ENCODE results near the gene CRHR1. TPM values are rescaled to one million over a fixed set of nuclear protein-coding genes. Genes with fewer than 3 reads are reported as not detected.

Gene CRHR1
- polyA plus RNA-seq, 1 donor (not counting 4 experiments of a cell fraction or from before 2014, with no cell fraction given): not detected

GRCh38 chr17:45828582-45829133 lies 44.5 kb downstream of the CRHR1 start:
- Histone ChIP-seq H3K79me2 (ENCODE audit: control insufficient read depth, insufficient read depth, low read length) (no peaks in the 10 kb centered on the region), H3K9ac (ENCODE audit: control insufficient read depth, extremely low read depth, insufficient read depth, low read length) (no peak overlapping the region), H3K4me1 (ENCODE audit: control insufficient read depth, extremely low read depth, insufficient read depth, low read length) (no peaks in the 10 kb centered on the region), H2AFZ (ENCODE audit: control insufficient read depth, low read length) (no peak overlapping the region), H3K9me1 (ENCODE audit: control insufficient read depth, extremely low read depth, insufficient read depth, low read length) (no peaks in the 10 kb centered on the region), H3K27ac (ENCODE audit: control insufficient read depth, insufficient read depth, low read length) (no peak overlapping the region), H3K9me3 (ENCODE audit: control insufficient read depth, low read depth, low read length) (no peaks in the 10 kb centered on the region), H3K4me3 (ENCODE audit: control insufficient read depth in 2 of 3, extremely low read depth in 1 of 3, insufficient read depth in 2 of 3, low read depth in 1 of 3, low read length in 3 of 3) (no peak overlapping the region), H3K36me3 (ENCODE audit: control insufficient read depth in 2 of 2, extremely low read depth in 1 of 2, insufficient read depth in 2 of 2, low read length in 2 of 2) (no peaks in the 10 kb centered on the region), H3K27me3 (ENCODE audit: control insufficient read depth, extremely low read depth, insufficient read depth, low read length) (peaks cover under 1% of the 10 kb centered on the region), H3K4me2 (ENCODE audit: control insufficient read depth, extremely low read depth, insufficient read depth, low read depth, low read length) (no peak overlapping the region), H4K20me1 (ENCODE audit: control insufficient read depth, extremely low read depth, insufficient read depth, low read length) (peaks cover 5% of the 10 kb centered on the region)
- DNase-seq (ENCODE audit: low read depth, low spot score) (no peak), FAIRE-seq (no peak)
- TF ChIP-seq, protein P1, sequence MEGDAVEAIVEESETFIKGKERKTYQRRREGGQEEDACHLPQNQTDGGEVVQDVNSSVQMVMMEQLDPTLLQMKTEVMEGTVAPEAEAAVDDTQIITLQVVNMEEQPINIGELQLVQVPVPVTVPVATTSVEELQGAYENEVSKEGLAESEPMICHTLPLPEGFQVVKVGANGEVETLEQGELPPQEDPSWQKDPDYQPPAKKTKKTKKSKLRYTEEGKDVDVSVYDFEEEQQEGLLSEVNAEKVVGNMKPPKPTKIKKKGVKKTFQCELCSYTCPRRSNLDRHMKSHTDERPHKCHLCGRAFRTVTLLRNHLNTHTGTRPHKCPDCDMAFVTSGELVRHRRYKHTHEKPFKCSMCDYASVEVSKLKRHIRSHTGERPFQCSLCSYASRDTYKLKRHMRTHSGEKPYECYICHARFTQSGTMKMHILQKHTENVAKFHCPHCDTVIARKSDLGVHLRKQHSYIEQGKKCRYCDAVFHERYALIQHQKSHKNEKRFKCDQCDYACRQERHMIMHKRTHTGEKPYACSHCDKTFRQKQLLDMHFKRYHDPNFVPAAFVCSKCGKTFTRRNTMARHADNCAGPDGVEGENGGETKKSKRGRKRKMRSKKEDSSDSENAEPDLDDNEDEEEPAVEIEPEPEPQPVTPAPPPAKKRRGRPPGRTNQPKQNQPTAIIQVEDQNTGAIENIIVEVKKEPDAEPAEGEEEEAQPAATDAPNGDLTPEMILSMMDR (optimal IDR thresholded peaks at IDR 0.05 in 1 of 3, IDR thresholded peaks at IDR 0.05 in 1 of 3, conservative IDR thresholded peaks at IDR 0.05 in 1 of 3; ENCODE audit: extremely low read depth in 1 of 3, insufficient read depth in 2 of 3, low read length in 3 of 3): no peak
- no peak for TF ChIP-seq EZH2 (IDR thresholded peaks at IDR 0.05; ENCODE audit: low read length)
- dilution Hi-C loops (cut with MboI; ENCODE audit: extremely low pct_ligation_motif_present, low sequenced_read_pairs): no loop called here

DNA sequence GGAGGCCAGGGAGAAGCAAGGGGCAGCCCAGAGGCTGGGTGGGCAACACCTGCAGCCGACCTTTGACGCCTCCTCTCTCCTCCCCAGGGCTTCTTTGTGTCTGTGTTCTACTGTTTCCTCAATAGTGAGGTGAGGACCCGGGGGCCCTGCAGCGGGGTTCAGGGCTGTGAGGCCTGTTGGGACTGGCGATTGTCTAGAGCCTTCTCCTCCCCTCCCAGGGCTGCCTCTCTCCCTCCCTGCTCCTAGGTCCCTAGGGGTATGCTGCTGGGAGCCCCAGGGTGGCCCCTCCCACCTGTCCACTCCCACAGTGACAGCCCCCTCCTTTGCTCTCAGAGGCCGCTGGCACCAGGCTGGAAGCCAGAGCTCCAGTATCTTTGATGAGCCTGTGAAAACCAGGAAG lies 49.8 kb downstream of the CRHR1 start:
- DNase-seq (ENCODE audit: low read depth, low spot score): no peak
- Histone ChIP-seq H3K9ac (ENCODE audit: control insufficient read depth, extremely low read depth, insufficient read depth, low read length) (no peak overlapping the region), H3K4me1 (ENCODE audit: control insufficient read depth, extremely low read depth, insufficient read depth, low read length) (no peaks in the 10 kb centered on the region), H3K9me1 (ENCODE audit: control insufficient read depth, extremely low read depth, insufficient read depth, low read length) (no peaks in the 10 kb centered on the region), H2AFZ (ENCODE audit: control insufficient read depth, low read length) (no peak overlapping the region), H3K4me2 (ENCODE audit: control insufficient read depth, extremely low read depth, insufficient read depth, low read depth, low read length) (no peak overlapping the region), H3K4me3 (ENCODE audit: control insufficient read depth in 2 of 3, extremely low read depth in 1 of 3, insufficient read depth in 2 of 3, low read depth in 1 of 3, low read length in 3 of 3) (no peak overlapping the region), H3K79me2 (ENCODE audit: control insufficient read depth, insufficient read depth, low read length) (no peaks in the 10 kb centered on the region), H3K9me3 (ENCODE audit: control insufficient read depth, low read depth, low read length) (no peaks in the 10 kb centered on the region), H3K27ac (ENCODE audit: control insufficient read depth, insufficient read depth, low read length) (no peak overlapping the region), H3K27me3 (ENCODE audit: control insufficient read depth, extremely low read depth, insufficient read depth, low read length) (peaks cover 8% of the 10 kb centered on the region), H3K36me3 (ENCODE audit: control insufficient read depth in 2 of 2, extremely low read depth in 1 of 2, insufficient read depth in 2 of 2, low read length in 2 of 2) (no peaks in the 10 kb centered on the region), H4K20me1 (ENCODE audit: control insufficient read depth, extremely low read depth, insufficient read depth, low read length) (peaks cover 2% of the 10 kb centered on the region)
- TF ChIP-seq EZH2 (IDR thresholded peaks at IDR 0.05; ENCODE audit: low read length): no peak
- TF ChIP-seq, protein P1 (optimal IDR thresholded peaks at IDR 0.05 in 1 of 3, IDR thresholded peaks at IDR 0.05 in 1 of 3, conservative IDR thresholded peaks at IDR 0.05 in 1 of 3; ENCODE audit: extremely low read depth in 1 of 3, insufficient read depth in 2 of 3, low read length in 3 of 3): no peak
- FAIRE-seq: no peak
- dilution Hi-C loops (cut with MboI; ENCODE audit: extremely low pct_ligation_motif_present, low sequenced_read_pairs): no loop called here

All from keratinocyte (primary cell).